RWPE1 (cell line): ENCODE measurements around the gene SYT1.

Experiments
- CTCF ChIA-PET: fragments of 350-600 bp; sonication (Branson Sonifier 250); formaldehyde crosslinking; extraction: SDS; loops from one replicate; lab custom pipeline; 2021; lab: Yijun Ruan, JAX
- POLR2A ChIA-PET: fragments of 400-600 bp; formaldehyde crosslinking; extraction: SDS; loops from one replicate; lab custom pipeline; 2020; ENCODE audit warnings: antibody characterized with exemption; ENCODE audit not compliant: low non-redundant PET; lab: Yijun Ruan, JAX
- DNase-seq: peaks from one replicate; pipeline ENCODE4 v3.0.0; 2012; ENCODE audit warnings: low spot score
- H3K27ac ChIP-seq: fragments of 450-650 bp; 2 replicates; pipeline ENCODE4 v1.5.1; 2017
- CTCF ChIP-seq: fragments of 450-650 bp; conservative IDR thresholded peaks from 2 replicates; pipeline ENCODE4 v1.5.1; 2017; ENCODE audit warnings: low read depth, mild to moderate bottlenecking

The SYT1 gene

GRCh38 chr12:78871566-78871965 lies 7.0 kb downstream of the SYT1 start:
- ChIA-PET CTCF (interaction anchor here (0.6 kb wide), 1 partner anchor 105 kb away, joined by 3 read pairs; no protein-coding TSS in a partner anchor), POLR2A (no interaction called here)
- TF ChIP-seq CTCF, result no peak
- no peak overlapping the region for H3K27ac ChIP-seq
- no peak for DNase-seq

GRCh38 chr12:78878459-78878858 lies 13.9 kb downstream of the SYT1 start:
- DNase-seq, result no peak
- ChIA-PET POLR2A (no interaction called here), CTCF (no interaction called here)
- TF ChIP-seq CTCF, result no peak
- no peak overlapping the region for H3K27ac ChIP-seq

- H3K27ac ChIP-seq, result no peak overlapping the region
- DNase-seq, result no peak
- ChIA-PET POLR2A (no interaction called here), CTCF (no interaction called here)
- TF ChIP-seq CTCF, result no peak
Observed at GRCh38 chr12:78878866-78879265, 14.3 kb downstream of the SYT1 start.

- ChIA-PET CTCF (no interaction called here), POLR2A (no interaction called here)
- peak; percentile 30 for DNase-seq
- TF ChIP-seq CTCF, result no peak
- no peak overlapping the region for H3K27ac ChIP-seq
Observed at GRCh38 chr12:78880078-78880477, 15.5 kb downstream of the SYT1 start.

- CTCF ChIA-PET, result no interaction called here
- no peak overlapping the region for H3K27ac ChIP-seq
- no peak for TF ChIP-seq CTCF
- DNase-seq, result no peak
- POLR2A ChIA-PET, result no interaction called here
Observed at GRCh38 chr12:78881685-78882084, 17.1 kb downstream of the SYT1 start.

GRCh38 chr12:78885466-78885865 lies 20.9 kb downstream of the SYT1 start:
- no peak overlapping the region for H3K27ac ChIP-seq
- DNase-seq, result no peak
- ChIA-PET CTCF (interaction anchor here (0.6 kb wide), 1 partner anchor 54 kb away, joined by 3 read pairs; no protein-coding TSS in a partner anchor), POLR2A (no interaction called here)
- no peak for TF ChIP-seq CTCF
